Amniotic epithelial cell (primary cell): Measurements from ENCODE around the gene BAHCC1.
A peak's percentile ranks its signal among the peaks of the same experiment; 100 is the strongest.

Experiments used
- DNase-seq: peaks from one replicate; pipeline ENCODE4 v3.0.0-alpha.2; 2010; ENCODE audit warnings: low read depth

The BAHCC1 gene

DNA sequence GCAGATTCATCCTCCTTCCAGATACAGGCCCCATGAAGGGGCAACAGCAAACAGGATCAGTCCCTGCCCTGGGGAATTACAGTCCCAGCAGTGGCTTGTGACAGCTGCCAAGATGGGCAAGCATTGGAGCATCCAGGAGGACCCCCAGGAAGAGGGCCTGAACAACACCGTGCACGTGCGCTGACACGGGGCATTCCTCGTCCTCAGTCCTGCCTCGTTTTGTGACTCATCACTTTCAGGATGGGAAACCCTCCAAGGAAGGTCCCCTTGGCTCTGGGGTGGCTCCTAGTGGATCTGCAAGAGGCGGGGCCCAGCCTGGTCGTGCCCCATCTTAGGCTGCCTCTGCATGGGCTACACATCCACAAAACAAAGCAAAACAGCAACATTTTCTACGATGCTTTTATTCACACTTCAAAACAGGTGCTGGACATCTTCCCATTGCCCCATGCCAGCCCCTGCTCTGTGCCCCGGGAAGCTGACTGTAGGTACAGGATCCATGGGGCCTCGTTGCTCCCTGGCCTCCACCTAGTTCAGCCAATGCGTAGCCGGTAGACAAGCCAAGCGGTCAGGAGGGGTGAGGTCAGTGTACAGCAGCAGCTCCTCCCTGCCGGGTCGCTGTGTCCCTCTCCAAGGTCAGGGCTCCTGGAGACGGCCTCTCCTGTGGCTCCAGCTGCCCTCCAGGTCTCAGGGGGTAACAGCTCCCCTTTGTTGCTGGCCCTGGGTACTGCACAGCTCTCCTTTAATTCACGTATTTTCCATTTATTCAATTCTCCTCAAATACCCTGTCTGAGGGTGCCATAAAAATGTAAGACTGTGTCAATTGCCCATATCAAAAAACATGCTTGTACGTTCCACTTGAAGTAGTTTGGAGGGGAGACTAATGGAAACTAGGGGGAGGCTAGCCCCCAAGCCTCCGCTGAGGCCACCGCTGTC lies 85.1 kb downstream of the BAHCC1 start:
- DNase-seq = peak; percentile 15

DNA sequence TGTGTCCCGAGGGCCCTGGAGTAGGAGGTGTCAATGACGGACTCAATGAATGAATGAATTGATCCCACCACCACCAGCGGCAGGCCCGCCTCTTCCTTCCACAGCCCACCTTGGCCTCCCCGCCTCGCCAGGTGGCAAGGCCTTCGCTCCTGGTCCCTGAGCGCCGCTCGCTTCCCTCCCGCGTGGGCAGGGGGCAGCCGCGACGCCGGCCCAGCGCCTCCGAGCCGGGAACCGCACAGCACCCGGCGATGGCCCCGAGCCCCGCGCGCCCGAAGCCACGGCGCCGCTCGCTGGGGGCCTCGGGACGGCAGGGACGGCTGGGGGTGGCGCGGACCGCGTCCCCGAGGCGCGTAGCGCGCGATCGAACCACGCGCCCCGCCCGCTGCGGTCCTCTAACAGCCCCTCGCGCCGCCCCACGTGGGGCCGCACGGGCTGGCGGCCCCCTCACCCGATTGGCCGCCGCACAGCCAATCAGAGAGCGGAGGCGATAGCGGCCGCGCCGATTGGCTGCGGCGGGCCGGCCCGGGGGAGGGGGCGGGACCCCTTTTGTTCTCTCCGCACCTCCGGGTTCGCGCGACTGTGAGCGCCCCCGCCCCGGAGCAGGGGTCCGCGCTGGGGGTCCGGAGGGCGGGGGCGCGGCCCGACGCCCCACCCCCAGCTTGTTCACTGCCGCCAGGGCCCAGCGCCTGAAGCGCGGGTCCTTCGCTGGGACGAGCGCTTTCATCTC lies 86.0 kb downstream of the BAHCC1 start:
- peak; percentile 44 for DNase-seq

DNA sequence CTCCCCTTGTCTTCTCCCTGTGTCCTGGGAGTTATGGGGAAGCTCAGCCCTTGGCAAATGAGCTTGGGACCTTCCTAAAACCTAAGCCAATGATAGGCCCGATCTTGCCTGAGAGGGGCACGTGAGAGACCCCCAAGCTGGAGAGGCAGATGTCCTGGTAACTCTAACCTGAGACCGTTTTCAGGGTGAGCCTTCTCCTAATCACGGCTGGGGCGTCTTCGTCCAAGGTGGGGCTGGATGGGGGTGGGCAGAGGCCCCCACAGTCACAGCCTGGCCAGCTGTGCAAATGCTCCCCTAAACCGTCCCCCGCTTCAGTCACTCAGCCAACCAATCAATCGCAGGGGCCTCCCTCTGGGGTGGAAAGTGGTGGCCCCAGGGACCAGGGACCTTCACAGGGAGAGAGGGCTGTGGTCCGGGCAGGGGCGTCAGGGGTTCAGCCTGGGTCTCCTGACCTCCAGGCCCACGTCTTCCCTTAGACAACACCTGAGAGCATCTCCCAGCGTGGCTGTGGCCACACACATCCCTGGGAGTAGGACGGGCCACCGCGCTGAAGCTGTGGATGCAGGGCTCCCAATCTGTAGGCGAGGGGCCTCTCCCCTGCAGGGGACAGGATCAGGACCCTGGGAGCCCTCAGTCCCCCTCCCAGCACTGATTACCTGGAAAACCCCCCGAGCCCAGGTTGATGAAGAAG lies 86.7 kb downstream of the BAHCC1 start:
- DNase-seq = no peak

DNA sequence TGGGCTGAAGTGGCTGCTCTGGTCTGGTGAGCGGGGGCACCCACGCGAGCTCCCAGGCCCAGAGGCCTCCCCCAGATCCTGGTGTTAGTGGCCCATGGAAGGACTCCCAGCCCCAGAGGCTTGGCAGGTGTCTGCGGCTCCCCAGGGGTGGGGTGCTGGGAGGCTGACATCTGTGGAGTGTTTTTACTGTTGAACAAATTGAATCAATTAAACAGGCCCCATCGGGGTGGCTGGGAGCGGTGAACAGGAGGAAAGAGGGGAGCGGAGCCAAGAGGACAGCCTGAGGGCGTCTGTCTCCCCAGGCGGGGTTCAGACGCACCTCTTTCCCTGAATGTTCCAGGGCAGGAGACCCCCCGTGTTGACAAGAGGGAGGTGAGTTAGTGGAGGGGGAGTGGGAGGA lies 87.4 kb downstream of the BAHCC1 start:
- DNase-seq = no peak

DNA sequence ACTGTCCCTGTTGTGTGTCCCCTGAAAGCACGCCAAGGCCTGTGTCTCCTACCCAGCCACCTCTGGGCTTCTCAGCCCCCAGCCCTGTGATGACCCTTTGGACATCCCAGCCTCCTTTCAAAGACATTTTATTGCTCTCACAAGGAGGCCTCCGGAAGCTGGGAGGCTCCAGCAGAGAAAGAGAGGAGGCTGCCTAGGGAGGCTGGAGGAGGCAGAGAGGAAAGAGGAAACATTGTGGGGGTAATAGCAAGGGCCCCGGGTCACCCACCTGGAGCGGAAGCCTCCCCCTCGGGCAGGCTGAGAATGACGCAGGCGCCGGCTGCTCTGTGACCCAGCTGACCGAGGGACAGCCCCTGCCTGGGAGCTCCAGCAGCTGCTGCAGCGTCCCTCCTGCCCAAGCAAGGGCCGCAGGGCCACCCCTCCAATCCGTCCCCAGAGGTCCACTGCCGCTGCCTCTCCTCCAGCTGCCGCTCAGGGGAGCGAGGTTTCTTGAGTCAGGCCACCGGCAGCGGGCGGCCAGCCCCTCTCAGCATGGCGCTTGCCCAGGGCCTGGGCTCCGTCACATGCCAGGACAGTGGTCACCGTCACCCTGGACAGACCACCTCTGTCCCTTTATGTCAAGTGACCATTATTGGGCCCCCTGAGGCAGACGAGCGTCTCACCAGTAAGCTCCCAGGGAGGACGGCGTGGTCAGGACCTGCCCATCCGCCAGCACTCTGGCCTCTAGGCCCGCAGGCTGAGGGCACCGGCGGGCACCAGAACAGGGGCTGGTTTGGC lies 88.0 kb downstream of the BAHCC1 start:
- no peak for DNase-seq

DNA sequence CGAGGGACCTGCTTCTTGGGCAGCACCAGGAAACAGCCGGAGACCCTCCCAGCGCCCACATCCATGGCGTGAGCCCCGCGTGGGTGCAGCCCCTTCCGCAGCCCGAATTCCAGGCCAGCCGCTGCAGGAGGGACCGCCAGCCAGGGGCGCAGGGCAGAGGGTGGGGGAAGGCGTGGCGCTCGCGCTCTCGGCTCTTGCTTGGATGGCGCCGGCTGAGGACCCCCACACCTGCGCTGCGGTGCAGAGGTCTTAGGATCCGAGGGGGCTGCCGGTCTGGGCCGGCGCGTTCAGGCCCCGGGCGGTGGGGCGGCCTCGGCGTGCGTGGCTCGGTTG lies 88.6 kb downstream of the BAHCC1 start:
- no peak for DNase-seq

DNA sequence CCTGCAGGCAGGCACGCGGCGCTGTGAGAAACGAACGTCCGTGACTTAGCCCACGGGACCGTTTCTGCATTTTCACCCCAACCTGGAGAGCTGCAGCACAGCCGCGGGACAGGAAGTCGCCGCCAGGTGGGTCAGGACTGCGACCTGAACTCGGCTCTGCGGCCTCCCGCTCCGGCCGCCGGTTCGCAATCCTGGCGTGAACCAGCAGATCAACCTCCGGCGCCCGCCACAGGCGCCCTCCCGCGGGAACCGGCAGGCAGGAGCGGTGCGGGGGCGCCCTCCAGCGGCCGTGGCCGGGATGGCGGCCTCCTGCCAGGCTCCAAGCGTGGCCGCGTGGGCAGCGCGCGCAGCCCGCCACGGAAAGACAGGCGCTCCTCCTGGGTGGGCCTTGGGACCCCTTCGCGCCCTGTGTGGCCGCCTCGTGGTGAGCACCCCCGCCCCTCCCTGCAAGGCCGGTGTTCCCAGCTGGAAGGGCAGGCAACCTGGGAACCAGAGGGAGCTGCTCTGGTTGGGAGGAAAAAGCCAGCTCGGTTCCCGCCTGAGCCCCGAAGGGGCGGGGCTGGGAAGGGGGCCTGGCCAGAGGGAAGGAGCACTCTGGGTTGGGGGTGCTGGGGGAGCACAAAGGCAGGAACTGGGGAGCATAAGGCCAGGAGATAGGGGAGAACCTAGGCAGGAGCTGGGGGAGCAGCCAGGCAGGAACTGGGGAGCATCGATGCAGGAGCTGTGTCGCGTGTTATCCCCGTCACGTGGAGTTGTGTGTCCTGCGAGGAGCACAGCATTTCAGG lies 89.1 kb downstream of the BAHCC1 start:
- peak; percentile 69 for DNase-seq

DNA sequence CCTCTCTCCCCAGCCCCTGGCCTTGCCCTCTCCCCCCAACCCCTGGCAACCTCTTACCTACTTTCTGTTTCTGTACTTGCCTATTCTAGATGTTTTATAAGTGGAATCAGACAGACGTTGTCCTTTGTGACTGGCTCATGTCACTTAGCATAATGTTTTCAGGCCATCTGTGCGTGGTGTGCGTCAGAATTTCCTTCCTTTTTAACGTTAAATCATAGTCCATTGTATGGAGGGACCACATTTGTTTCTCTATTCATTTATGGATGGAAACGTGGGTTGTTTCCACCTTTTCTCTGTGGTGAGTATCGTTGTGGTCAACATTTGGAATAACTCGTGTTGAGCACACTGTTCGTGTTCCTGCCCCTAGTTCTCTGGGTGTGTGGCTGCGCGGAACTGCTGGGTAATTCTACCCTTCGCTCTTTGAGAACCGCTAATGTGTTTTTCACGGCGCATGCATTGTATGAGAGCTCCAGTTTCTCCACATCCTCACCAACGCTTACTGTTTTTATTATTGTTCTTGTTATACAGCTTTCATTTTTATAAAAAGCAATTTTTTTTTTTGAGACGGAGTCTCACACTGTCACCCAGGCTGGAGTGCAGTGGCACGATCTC lies 91.0 kb downstream of the BAHCC1 start:
- DNase-seq = no peak

DNA sequence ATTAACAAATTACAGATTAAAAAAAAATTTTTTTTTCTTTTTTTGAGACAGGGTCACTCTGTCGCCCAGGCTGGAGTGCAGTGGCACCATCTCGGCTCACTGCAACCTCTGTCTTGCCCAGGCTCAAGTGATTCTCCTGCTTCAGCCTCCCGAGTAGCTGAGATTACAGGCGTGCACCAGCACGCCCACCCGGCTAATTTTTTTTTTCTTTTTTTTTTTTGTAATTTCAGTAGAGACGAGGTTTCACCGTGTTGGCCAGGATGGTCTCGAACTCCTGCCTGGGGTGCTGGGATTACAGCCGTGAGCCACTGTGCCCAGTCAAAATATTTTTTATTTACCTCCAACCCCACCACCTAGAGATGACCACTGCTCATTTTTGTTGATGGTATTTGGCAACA lies 91.8 kb downstream of the BAHCC1 start:
- DNase-seq = no peak

DNA sequence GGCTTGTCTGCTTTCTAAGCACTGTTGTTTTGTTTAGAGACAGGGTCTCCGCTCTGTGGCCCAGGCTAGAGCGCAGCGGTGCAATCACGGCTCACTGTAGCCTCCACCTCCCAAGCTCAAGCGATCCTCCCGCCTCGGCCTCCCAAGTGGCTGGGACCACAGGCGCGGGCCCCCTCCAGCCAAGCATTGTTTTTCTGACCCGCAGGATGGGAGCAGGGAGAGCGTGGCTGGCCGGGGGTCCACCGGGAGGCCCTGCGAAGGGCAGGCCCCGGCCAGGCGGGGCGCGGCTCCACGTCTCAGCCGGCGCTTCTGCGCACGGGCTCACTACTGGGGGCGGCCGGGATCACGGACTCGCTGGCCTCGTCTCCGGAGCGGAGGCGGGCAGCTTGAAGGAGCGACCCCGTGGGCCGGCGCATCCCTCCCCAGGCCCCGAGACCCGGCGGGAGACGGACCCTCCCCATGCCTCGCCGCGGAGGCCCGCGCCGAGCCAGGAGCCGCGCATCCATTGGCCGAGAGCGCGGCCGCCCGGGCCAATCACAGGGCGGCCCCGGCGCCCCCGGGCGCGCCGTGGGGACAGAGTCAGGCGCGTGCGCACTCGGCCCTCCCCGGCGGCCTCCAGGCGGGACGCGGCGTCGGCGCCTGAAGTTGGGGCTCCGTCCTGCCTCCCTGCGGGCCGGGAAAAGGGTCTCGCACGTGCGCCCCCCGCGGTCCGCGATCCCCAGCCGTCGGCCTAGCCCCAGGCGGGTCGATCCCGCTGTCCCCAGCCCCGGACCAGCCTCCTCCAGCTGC lies 92.4 kb downstream of the BAHCC1 start:
- DNase-seq = peak; percentile 52

DNA sequence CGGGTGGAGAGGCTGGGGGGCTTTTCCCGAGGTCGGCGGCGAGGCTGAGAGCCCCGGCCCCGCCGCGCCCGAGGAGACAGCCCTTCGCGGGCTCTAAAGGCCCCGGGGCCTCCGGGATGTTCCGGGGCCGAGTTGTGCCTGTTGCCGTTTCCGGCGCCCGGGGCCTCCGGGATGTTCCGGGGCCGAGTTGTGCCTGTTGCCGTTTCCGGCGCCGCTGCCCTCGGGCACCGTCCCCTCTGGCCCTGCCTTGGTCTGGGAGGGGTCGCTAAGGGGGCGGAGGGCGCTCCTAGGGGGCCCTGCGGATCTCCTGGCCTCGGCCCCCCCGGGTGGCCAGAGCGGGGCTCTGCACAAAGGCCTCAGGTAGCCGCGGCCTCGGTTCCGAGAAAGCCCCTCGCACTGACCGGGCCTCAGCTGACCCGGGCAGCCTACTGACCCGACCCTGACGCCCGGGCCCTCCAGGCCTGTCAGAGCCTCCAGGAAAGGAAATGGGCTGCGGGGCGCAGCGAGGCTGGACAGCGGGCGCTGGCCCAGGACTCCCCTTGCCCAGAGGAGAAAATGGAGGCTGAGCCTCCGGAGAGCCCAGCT lies 93.1 kb downstream of the BAHCC1 start:
- DNase-seq = peak; percentile 9

DNA sequence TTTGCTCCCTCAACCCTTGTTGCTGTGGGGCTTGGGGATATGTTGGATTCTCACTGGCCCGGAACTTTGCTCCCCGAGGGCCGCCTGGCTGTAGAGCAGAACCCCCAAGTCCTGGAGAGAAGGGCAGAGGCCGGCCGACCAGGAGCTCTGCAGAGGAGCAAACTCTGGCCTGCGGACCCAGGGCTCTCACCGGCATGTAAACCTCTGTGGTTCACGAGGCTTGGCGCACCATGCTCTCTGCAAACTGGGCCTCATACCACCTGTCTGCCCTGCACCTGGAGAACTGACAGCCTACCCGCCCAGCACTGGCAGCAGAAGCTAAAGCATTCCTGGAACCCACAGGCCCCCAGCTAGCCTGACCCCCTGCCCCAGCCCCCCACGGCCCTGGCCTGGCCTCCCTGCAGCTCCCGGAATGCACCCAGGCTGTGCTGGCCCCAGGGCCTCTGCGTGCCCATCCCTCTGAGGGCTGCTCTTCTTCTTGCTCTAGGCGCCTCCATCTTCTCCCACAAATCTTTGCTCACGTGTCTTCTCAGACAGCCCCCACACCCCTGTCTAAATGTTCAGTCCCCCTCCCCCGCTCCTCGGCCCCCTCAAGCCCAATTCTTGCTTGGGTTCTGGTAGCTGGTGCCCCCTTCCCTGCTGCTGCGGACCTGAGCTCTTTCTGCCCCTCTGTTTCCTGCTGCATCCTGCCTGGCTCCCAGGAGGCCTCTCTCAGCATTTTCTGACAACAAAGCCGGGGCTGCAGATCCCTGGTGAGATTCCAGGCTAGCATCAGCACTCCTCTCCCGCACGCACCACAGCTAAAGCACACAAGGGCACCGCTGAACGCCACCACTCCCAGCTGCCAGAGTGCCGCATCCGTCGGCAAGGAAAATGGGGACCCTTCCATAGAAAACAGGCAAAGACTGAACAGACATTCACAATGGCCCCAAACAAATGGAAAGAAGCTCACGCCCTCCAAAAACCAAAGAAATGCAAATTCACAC lies 94.0 kb downstream of the BAHCC1 start:
- DNase-seq = no peak

DNA sequence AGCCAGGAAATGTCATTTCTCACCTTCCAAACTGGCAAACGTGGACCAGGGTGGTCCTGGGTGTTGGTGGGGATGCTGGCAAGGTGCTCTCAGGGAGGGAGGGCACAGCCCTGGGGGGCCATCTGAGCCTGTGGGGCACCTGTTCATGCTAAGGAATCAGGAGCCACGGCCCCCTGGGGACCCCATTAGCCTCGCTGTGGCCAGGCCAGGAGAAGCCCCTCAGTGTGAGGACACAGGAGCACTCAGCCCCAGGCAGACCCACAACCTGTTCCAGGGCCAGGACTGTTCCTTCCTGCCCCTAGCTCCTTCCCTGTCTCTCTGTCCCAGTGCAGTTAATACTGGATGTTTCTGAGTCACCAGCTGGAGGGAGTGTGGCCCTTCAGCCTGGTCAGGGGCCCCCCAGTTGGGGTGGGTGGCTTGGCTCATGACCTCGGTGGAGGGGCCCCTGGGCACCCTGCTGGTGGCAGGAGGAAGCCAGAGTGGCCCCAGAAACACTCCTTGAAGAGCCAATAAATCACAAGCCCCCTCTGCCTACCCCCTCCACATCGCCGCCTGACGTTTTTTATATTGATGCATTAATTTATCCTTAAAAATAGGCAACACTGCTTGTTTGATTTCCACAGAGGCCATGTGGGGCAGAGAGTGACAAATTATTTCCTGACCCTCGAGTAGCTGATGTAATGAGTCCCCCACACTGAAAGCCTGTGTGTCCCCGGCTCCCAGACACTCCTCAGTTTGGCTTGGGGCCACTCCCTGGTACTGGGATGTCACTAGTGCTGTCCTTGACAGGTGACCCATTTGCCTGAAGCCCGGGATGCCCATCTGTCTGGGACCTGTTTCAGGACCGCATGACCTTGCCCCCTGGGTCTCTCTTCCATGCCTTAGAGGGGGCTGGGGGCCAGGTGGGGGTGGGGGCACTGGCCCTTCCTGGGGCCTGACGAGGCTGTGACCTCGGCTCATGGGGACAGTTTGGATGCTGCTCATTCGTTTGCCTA lies 95.0 kb downstream of the BAHCC1 start:
- no peak for DNase-seq

DNA sequence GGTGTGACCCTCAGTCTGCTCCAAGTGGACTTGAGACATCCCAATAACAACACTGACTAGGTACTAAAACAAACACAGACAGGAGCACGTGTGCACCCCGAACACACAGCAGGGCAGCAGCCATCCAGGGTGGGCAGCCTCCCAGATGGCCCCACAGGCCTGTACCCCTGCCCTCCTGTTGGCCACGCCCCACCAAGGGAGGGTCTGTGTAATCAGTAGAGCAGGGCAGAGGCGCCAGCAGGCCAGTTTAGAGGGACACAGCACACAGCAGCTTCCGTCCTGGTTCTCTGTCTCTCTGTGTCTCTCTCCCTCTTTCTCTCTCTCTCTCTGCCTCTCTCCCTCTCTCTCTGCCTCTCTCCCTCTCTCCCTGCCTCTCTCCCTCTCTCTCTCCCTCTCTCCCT lies 95.9 kb downstream of the BAHCC1 start:
- DNase-seq = no peak

DNA sequence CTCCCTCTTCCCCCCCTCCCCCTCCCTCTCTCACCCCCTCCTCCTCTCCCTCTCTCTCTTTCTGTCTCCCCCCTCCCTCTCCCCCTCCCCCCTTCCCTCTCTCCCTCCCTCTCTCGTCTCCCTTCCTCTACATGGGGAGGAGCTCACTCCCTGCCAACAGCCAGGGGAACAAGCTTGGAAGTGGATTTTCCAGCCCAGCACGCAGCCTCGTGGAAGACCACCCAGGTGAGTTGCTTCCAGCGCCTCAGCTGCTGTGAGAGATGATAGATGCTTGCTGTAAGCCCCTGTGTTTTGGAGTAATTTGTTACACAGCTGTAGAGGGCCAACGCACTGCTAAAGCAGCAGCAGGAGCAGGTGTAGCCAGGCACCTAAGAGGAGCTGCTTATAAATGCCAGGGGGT lies 96.5 kb downstream of the BAHCC1 start:
- no peak for DNase-seq

DNA sequence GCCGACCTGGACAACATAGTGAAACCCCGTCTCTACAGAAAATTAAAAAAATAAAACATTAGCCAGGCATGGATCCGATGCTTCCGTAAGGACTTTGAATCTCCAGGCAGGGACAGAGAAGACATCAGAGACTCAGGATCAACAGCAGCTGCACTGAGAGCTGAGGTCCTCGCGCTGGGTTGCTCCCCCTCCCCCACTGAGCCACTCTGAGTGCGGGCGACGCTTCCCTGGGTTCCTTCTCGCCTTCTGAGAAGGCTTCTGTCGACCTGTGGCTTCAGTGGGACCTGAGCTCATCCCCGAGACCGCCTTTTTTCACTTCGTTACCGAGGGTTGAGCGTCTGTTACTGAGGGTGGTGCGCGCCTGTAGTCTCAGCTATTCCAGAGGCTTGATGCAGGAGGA lies 96.9 kb downstream of the BAHCC1 start:
- no peak for DNase-seq

DNA sequence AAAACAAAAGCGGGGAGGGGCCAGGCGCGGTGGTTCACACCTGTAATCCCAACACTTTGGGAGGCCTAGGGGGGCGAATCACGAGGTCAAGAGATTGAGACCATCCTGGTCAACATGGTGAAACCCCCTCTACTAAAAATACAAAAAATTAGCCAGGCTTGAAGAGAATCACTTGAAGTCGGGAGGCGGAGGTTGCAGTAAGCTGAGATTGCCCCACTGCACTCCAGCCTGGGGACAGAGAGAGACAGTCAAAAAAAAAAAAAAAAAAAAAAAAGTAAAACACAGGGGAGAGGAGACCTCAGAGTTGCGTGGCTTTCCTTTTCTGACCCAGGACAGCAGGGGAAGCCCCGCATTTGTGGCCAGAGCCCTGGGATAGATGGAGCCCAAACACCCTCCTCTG lies 97.4 kb downstream of the BAHCC1 start:
- no peak for DNase-seq
